ENCODE measurements around the gene IRF3. TPM values are rescaled to one million over a fixed set of nuclear protein-coding genes. Genes with fewer than 3 reads are reported as not detected.

Gene IRF3
- total RNA-seq, result 10 to 100 TPM; 38.8 to 61.7 (median 56.7) TPM

DNA sequence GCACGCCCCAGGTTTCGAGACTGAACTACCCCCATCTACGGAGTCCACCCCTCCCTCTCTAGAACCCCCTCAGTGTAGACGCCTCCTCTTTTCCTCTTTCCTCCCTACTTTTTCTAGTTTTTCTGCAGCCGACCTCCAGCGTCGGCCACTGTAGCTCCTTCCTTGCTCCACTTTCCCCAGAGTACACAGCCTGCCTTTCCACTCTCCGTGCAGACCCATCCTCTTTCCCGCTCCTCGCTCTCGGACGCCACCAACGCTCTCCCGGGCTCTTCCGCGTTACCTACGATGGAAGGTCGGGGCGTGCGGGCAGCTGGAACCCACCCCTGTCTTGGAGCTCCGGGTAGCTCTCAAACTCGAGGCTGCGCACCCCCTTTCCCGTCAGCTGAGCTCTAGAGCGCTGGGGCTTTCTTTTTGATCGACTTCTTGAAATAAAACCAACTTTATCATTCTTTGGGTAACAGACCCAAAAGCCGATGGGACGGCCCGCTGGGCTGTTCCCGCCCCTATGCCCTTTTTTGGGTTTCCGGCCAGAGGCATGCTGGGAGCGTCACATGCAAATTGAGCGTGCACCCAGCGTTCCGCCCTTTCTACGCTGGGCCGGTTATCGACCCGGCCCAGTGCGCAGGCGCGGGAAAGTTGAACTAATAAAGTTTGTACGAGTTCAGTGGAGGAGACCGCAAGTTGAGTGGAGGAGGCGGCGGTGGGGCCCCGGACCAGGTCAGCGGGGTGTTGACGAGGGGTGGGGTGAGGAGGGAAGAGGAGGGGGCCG lies at the start of gene IRF3, which contains the start of gene BCL2L12:
Gene IRF3, minus strand, starts transcription at position 507 of the 769 bp plus-strand sequence. CDS start 1,019 bp downstream, outside the sequence.
Gene BCL2L12, plus strand, starts transcription at position 583 of the 769 bp plus-strand sequence. CDS start 760 bp downstream, outside the sequence.
- intact Hi-C loops (cut with DNase I), result loop anchor here (2.0 kb wide), 1 partner anchor 23 kb away; the partner anchor contains the start of gene SCAF1
- WGBS, result under 1% methylated on average over 26 of the region's 50 CpGs
- no peaks in the 10 kb centered on the region for H3K27me3 ChIP-seq

GRCh38 chr19:49713236-49713845 lies 47.7 kb upstream of the IRF3 start:
- intact Hi-C loops (cut with DNase I), result no loop called here
- no peak overlapping the region for H3K4me3 ChIP-seq
- H3K27me3 ChIP-seq, result no peaks in the 10 kb centered on the region
- no peak for TF ChIP-seq POLR2A (IDR thresholded peaks at IDR 0.05; ENCODE audit: low read depth)
- TF ChIP-seq EP300 (IDR thresholded peaks at IDR 0.05), result no peak
- TF ChIP-seq, protein P1, sequence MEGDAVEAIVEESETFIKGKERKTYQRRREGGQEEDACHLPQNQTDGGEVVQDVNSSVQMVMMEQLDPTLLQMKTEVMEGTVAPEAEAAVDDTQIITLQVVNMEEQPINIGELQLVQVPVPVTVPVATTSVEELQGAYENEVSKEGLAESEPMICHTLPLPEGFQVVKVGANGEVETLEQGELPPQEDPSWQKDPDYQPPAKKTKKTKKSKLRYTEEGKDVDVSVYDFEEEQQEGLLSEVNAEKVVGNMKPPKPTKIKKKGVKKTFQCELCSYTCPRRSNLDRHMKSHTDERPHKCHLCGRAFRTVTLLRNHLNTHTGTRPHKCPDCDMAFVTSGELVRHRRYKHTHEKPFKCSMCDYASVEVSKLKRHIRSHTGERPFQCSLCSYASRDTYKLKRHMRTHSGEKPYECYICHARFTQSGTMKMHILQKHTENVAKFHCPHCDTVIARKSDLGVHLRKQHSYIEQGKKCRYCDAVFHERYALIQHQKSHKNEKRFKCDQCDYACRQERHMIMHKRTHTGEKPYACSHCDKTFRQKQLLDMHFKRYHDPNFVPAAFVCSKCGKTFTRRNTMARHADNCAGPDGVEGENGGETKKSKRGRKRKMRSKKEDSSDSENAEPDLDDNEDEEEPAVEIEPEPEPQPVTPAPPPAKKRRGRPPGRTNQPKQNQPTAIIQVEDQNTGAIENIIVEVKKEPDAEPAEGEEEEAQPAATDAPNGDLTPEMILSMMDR (IDR thresholded peaks at IDR 0.05), result no peak
- no peak for TF ChIP-seq POLR2AphosphoS5 (IDR thresholded peaks at IDR 0.05)
- no peak for DNase-seq (ENCODE audit: extremely low spot score)
- no peak overlapping the region for H3K27ac ChIP-seq (replicated peaks in 1 of 4)
- H3K9me3 ChIP-seq, result no peaks in the 10 kb centered on the region
- no peaks in the 10 kb centered on the region for H3K36me3 ChIP-seq
- peaks cover 0 to 11% (median 0%) of the 10 kb centered on the region in 4 donors for H3K4me1 ChIP-seq
- WGBS, result 74% methylated on average over 6 of the region's 8 CpGs

More for the DNA sequence above, at the start of gene IRF3, which contains the start of gene BCL2L12:
- Histone ChIP-seq H3K9me3 (no peaks in the 10 kb centered on the region), H3K27ac (replicated peaks in 1 of 4) (peak within 1 kb of the TSS; percentile 86 to 91 (median 89)), H3K4me1 (peaks cover 18 to 37% (median 26%) of the 10 kb centered on the region in 4 donors), H3K36me3 (peaks cover 10 to 52% (median 32%) of the 10 kb centered on the region in 4 donors), H3K4me3 (peak within 1 kb of the TSS; percentile 59 to 71 (median 68))
- peak; percentile 99 for DNase-seq (ENCODE audit: extremely low spot score)
- TF ChIP-seq POLR2A (IDR thresholded peaks at IDR 0.05; ENCODE audit: low read depth) (peak; percentile 65), EP300 (IDR thresholded peaks at IDR 0.05) (no peak), POLR2AphosphoS5 (IDR thresholded peaks at IDR 0.05) (peak; percentile 89 to 97)
- TF ChIP-seq, protein P1 (IDR thresholded peaks at IDR 0.05), result peak in 1 of 3 experiments; percentile 41

DNA sequence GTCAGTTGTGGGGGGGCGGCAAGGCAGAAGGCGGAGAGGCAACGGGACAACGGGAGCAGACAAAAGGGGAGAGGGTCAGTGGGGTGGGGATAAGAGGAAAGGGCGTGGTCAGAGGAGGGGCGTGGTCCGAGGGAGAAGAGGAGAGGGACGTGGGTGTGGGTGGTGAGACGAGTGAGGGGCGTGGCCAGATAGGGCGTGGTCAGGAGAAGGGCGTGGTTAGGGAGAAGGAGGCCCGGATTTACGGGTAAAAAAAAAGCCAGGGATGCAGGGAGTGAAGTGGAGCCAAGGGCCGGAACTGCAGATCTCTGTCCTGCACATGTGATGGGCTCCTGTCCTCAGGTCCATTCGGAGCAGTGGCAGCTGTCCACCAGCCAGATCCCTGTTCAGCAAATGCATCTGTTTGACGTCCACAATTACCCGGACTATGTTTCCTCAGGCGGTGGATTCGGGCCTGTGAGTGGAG lies 46.8 kb upstream of the IRF3 start:
- Histone ChIP-seq H3K4me1 (peaks cover 0 to 3% (median 0%) of the 10 kb centered on the region in 4 donors), H3K27me3 (no peaks in the 10 kb centered on the region), H3K9me3 (no peaks in the 10 kb centered on the region), H3K36me3 (no peaks in the 10 kb centered on the region), H3K4me3 (no peak overlapping the region), H3K27ac (replicated peaks in 1 of 4) (no peak overlapping the region)
- WGBS, result 51% methylated on average over 20 of the region's 20 CpGs
- no peak for TF ChIP-seq EP300 (IDR thresholded peaks at IDR 0.05)
- TF ChIP-seq, protein P1 (IDR thresholded peaks at IDR 0.05), result no peak
- TF ChIP-seq POLR2AphosphoS5 (IDR thresholded peaks at IDR 0.05), result no peak
- TF ChIP-seq POLR2A (IDR thresholded peaks at IDR 0.05; ENCODE audit: low read depth), result no peak
- DNase-seq (ENCODE audit: extremely low spot score), result no peak
- intact Hi-C loops (cut with DNase I), result no loop called here

DNA sequence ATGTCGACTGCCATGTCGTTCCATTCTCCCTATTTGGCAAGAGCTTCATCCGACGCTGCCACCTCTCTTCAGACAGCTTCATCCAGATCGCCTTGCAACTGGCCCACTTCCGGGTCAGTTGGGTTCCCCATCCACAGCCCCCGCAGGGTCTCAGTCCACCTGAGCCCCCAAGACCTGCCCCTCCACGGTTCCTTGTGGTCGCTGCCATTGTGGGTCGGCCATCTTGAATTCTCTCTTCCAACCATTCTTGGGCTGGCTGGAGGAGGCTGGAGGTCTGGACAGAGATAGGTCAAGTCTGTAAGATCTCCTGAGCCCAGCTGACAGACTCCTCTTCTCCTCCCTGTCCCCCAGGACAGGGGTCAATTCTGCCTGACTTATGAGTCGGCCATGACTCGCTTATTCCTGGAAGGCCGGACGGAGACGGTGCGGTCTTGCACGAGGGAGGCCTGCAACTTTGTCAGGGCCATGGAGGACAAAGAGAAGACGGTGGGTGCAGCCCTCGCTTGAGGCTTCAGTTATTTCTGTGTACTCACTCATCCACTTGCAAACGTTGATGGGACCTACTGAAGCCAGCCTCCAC lies 44.8 kb upstream of the IRF3 start:
- H3K36me3 ChIP-seq, result peaks cover 0 to 3% (median 0%) of the 10 kb centered on the region in 4 donors
- H3K4me3 ChIP-seq, result no peak overlapping the region
- no peaks in the 10 kb centered on the region for H3K9me3 ChIP-seq
- no peaks in the 10 kb centered on the region for H3K4me1 ChIP-seq
- intact Hi-C loops (cut with DNase I), result no loop called here
- DNase-seq (ENCODE audit: extremely low spot score), result no peak
- H3K27ac ChIP-seq (replicated peaks in 1 of 4), result no peak overlapping the region
- 86% methylated on average over 20 of the region's 20 CpGs for WGBS
- TF ChIP-seq EP300 (IDR thresholded peaks at IDR 0.05) (no peak), POLR2AphosphoS5 (IDR thresholded peaks at IDR 0.05) (no peak)
- no peaks in the 10 kb centered on the region for H3K27me3 ChIP-seq

All from esophagus muscularis mucosa (tissue), 4 donors.